Testis (tissue), 2 donors: ENCODE data around the gene ZSCAN21.

Experiments used
- CTCF ChIP-seq, 3 experiments: fragments of 450-650 bp in 2 of 3; fragments of 200-600 bp in 1 of 3; sonication (generic) in 1 of 3; IDR thresholded peaks; one replicate each; pipeline ENCODE4 v1.5.1; 2016 to 2019; ENCODE audit warnings: antibody characterized with exemption in 3 of 3, mild to moderate bottlenecking in 2 of 3, moderate library complexity in 1 of 3
- POLR2A ChIP-seq: fragments of 450-650 bp; IDR thresholded peaks from one replicate; pipeline ENCODE4 v1.6.1; 2017; ENCODE audit warnings: antibody characterized with exemption, mild to moderate bottlenecking, moderate library complexity

DNA sequence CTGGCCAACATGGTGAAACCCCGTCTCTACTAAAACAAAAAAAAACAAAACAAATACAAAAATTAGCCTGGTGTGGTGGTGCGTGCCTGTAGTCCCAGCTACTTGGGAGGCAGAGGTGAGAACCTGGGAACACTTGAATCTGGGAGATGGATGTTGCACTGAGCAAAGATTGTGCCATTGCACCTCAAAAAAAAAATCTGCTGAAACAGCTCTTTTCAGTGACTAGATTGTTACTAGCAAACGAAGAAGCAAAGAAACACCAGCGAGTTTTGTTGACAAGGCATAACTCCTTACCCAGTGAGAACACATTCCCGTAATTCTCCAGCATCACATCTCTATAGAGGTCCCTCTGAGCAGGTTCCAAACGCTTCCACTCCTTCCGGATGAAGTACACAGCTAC is 25.3 kb downstream of the ZSCAN21 start:
- TF ChIP-seq POLR2A: no peak
- TF ChIP-seq CTCF (IDR thresholded peaks at IDR 0.05): no peak
